GM12865 (cell line): ENCODE results near the gene CACNA1B.

Experiments used
- DNase-seq: peaks from one replicate; pipeline ENCODE4 v3.0.0; 2010; ENCODE audit warnings: low read depth
- H3K4me3 ChIP-seq: 2 replicates; pipeline ENCODE4 v1.5.1; 2011; ENCODE audit warnings: mild to moderate bottlenecking, low read depth, low read length, control low read depth
- CTCF ChIP-seq: IDR thresholded peaks from 2 replicates; pipeline ENCODE4 v1.5.1; 2011; ENCODE audit warnings: low read length, control low read depth, low read depth, inconsistent platforms; ENCODE audit not compliant: insufficient read depth; ENCODE audit errors: missing control alignments

The CACNA1B gene

GRCh38 chr9:138003485-138004190 is 126.1 kb downstream of the CACNA1B start:
- no peak for DNase-seq
- no peak overlapping the region for H3K4me3 ChIP-seq
- TF ChIP-seq CTCF, result no peak

GRCh38 chr9:138006576-138007233 is 129.1 kb downstream of the CACNA1B start:
- H3K4me3 ChIP-seq, result no peak overlapping the region
- DNase-seq, result no peak
- TF ChIP-seq CTCF, result no peak

GRCh38 chr9:138007566-138007917 is 130.0 kb downstream of the CACNA1B start:
- no peak for DNase-seq
- TF ChIP-seq CTCF, result no peak

GRCh38 chr9:138007918-138008841 is 130.6 kb downstream of the CACNA1B start:
- no peak for DNase-seq
- no peak for TF ChIP-seq CTCF
- H3K4me3 ChIP-seq, result no peak overlapping the region

More at GRCh38 chr9:138007566-138007917, 130.0 kb downstream of the CACNA1B start:
- H3K4me3 ChIP-seq, result no peak overlapping the region

GRCh38 chr9:138009016-138009802 is 131.6 kb downstream of the CACNA1B start:
- TF ChIP-seq CTCF, result no peak
- no peak for DNase-seq

GRCh38 chr9:138009803-138010690 is 132.5 kb downstream of the CACNA1B start:
- no peak for TF ChIP-seq CTCF
- no peak overlapping the region for H3K4me3 ChIP-seq
- no peak for DNase-seq

More at GRCh38 chr9:138009016-138009802, 131.6 kb downstream of the CACNA1B start:
- no peak overlapping the region for H3K4me3 ChIP-seq
